Measurements from ENCODE around the gene NAA30. TPM values are rescaled to one million over a fixed set of nuclear protein-coding genes. Genes with fewer than 3 reads are reported as not detected.

Gene NAA30
- total RNA-seq, 1 donor from 2014 or later, result 27.3 TPM

GRCh38 chr14:57420033-57420432, 29.6 kb downstream of the NAA30 start:
- H3K27me3 Mint-ChIP-seq (ENCODE audit: low read depth, unreplicated experiment), result no peaks in the 10 kb centered on the region
- H3K9ac ChIP-seq (ENCODE audit: low read length), result no peak overlapping the region
- H2AFZ ChIP-seq (ENCODE audit: low read depth, low read length), result no peak overlapping the region
- no peaks in the 10 kb centered on the region for H3K9me3 Mint-ChIP-seq (ENCODE audit: unreplicated experiment)
- H3K79me2 ChIP-seq (ENCODE audit: insufficient read depth, low read length), result no peaks in the 10 kb centered on the region
- no peaks in the 10 kb centered on the region for H3K9me3 ChIP-seq (ENCODE audit: insufficient read depth, low read depth, low read length)
- H3K4me3 Mint-ChIP-seq (ENCODE audit: unreplicated experiment), result no peak overlapping the region
- H3K36me3 ChIP-seq (ENCODE audit: insufficient read depth, low read length), result no peaks in the 10 kb centered on the region
- H3K27ac ChIP-seq (ENCODE audit: low read depth, low read length), result no peak overlapping the region
- DNase-seq (ENCODE audit: low read depth) (no peak), FAIRE-seq (no peak)
- H3K4me3 ChIP-seq (ENCODE audit: insufficient read depth, low read depth, low read length), result no peak overlapping the region
- H4K20me1 ChIP-seq (ENCODE audit: insufficient read depth, low read length), result no peaks in the 10 kb centered on the region
- H3K27ac Mint-ChIP-seq (ENCODE audit: unreplicated experiment), result no peak overlapping the region
- no peak overlapping the region for H3K4me2 ChIP-seq (ENCODE audit: low read length)
- no peaks in the 10 kb centered on the region for H3K36me3 Mint-ChIP-seq (ENCODE audit: low read depth, unreplicated experiment)
- H3K27me3 ChIP-seq (ENCODE audit: insufficient read depth, low read length), result no peaks in the 10 kb centered on the region
- no peak for TF ChIP-seq CTCF (IDR thresholded peaks at IDR 0.05; ENCODE audit: insufficient read depth, low read depth, low read length)
- TF ChIP-seq EZH2 (IDR thresholded peaks at IDR 0.05; ENCODE audit: insufficient read depth, low read length), result no peak
- peaks cover 7% of the 10 kb centered on the region for H3K4me1 Mint-ChIP-seq (ENCODE audit: low read depth, unreplicated experiment)
- H3K4me1 ChIP-seq (ENCODE audit: insufficient read depth, low read length), result no peaks in the 10 kb centered on the region

- H3K36me3 Mint-ChIP-seq (ENCODE audit: low read depth, unreplicated experiment), result no peaks in the 10 kb centered on the region
- no peaks in the 10 kb centered on the region for H3K4me1 ChIP-seq (ENCODE audit: insufficient read depth, low read length)
- FAIRE-seq, result no peak
- H3K4me3 Mint-ChIP-seq (ENCODE audit: unreplicated experiment), result no peak overlapping the region
- DNase-seq (ENCODE audit: low read depth), result peak; percentile 2
- no peaks in the 10 kb centered on the region for H3K9me3 ChIP-seq (ENCODE audit: insufficient read depth, low read depth, low read length)
- no peaks in the 10 kb centered on the region for H3K27me3 ChIP-seq (ENCODE audit: insufficient read depth, low read length)
- no peak overlapping the region for H3K27ac Mint-ChIP-seq (ENCODE audit: unreplicated experiment)
- H2AFZ ChIP-seq (ENCODE audit: low read depth, low read length), result no peak overlapping the region
- TF ChIP-seq EZH2 (IDR thresholded peaks at IDR 0.05; ENCODE audit: insufficient read depth, low read length), result no peak
- H3K36me3 ChIP-seq (ENCODE audit: insufficient read depth, low read length), result no peaks in the 10 kb centered on the region
- peaks cover 7% of the 10 kb centered on the region for H3K4me1 Mint-ChIP-seq (ENCODE audit: low read depth, unreplicated experiment)
- no peak overlapping the region for H3K27ac ChIP-seq (ENCODE audit: low read depth, low read length)
- no peaks in the 10 kb centered on the region for H3K9me3 Mint-ChIP-seq (ENCODE audit: unreplicated experiment)
- no peak overlapping the region for H3K4me3 ChIP-seq (ENCODE audit: insufficient read depth, low read depth, low read length)
- no peaks in the 10 kb centered on the region for H4K20me1 ChIP-seq (ENCODE audit: insufficient read depth, low read length)
- H3K4me2 ChIP-seq (ENCODE audit: low read length), result no peak overlapping the region
- H3K9ac ChIP-seq (ENCODE audit: low read length), result no peak overlapping the region
- no peaks in the 10 kb centered on the region for H3K27me3 Mint-ChIP-seq (ENCODE audit: low read depth, unreplicated experiment)
- H3K79me2 ChIP-seq (ENCODE audit: insufficient read depth, low read length), result no peaks in the 10 kb centered on the region
Observed at GRCh38 chr14:57420986-57421385, 30.6 kb downstream of the NAA30 start.

GRCh38 chr14:57435923-57436322, 45.5 kb downstream of the NAA30 start:
- H3K9me3 Mint-ChIP-seq (ENCODE audit: unreplicated experiment), result peaks cover 3% of the 10 kb centered on the region
- FAIRE-seq, result no peak

More at GRCh38 chr14:57435923-57436322, 45.5 kb downstream of the NAA30 start:
- no peaks in the 10 kb centered on the region for H3K27me3 ChIP-seq (ENCODE audit: insufficient read depth, low read length)
- Mint-ChIP-seq H3K4me1 (ENCODE audit: low read depth, unreplicated experiment) (no peaks in the 10 kb centered on the region), H3K27ac (ENCODE audit: unreplicated experiment) (no peak overlapping the region), H3K36me3 (ENCODE audit: low read depth, unreplicated experiment) (no peaks in the 10 kb centered on the region), H3K27me3 (ENCODE audit: low read depth, unreplicated experiment) (peaks cover 2% of the 10 kb centered on the region), H3K4me3 (ENCODE audit: unreplicated experiment) (no peak overlapping the region)
- H3K9me3 ChIP-seq (ENCODE audit: insufficient read depth, low read depth, low read length), result no peaks in the 10 kb centered on the region
- no peaks in the 10 kb centered on the region for H3K4me1 ChIP-seq (ENCODE audit: insufficient read depth, low read length)
- no peak overlapping the region for H3K9ac ChIP-seq (ENCODE audit: low read length)
- no peak overlapping the region for H2AFZ ChIP-seq (ENCODE audit: low read depth, low read length)
- no peaks in the 10 kb centered on the region for H3K36me3 ChIP-seq (ENCODE audit: insufficient read depth, low read length)
- DNase-seq (ENCODE audit: low read depth), result no peak
- no peak overlapping the region for H3K4me3 ChIP-seq (ENCODE audit: insufficient read depth, low read depth, low read length)
- TF ChIP-seq CTCF (IDR thresholded peaks at IDR 0.05; ENCODE audit: insufficient read depth, low read depth, low read length) (no peak), EZH2 (IDR thresholded peaks at IDR 0.05; ENCODE audit: insufficient read depth, low read length) (no peak)
- H4K20me1 ChIP-seq (ENCODE audit: insufficient read depth, low read length), result no peaks in the 10 kb centered on the region
- H3K4me2 ChIP-seq (ENCODE audit: low read length), result no peak overlapping the region
- H3K27ac ChIP-seq (ENCODE audit: low read depth, low read length), result no peak overlapping the region
- H3K79me2 ChIP-seq (ENCODE audit: insufficient read depth, low read length), result no peaks in the 10 kb centered on the region

Data from astrocyte (in vitro differentiated cells and primary cell).